ENCODE measurements around the gene DPP6.

Gene DPP6

DNA sequence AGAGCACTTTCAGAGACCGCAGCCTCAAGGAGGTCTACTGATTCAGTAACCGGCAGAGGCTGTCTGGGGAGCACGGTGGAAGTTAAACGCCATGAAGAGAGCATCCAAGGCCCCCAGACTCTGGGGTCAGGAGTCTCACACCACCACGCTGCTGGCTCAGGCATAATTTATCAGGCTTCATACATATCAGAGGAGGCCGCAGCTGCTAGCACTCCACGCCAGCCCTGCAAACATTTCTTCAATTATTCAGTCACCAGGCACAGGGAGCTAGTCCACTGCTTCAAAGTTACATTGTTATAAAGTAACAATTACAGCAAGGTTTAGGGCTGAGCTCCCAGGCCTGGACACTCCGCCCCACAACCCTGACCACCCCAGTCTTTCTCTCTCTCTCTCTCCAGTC lies 852.9 kb downstream of the DPP6 start:
- no peak for DNase-seq

DNA sequence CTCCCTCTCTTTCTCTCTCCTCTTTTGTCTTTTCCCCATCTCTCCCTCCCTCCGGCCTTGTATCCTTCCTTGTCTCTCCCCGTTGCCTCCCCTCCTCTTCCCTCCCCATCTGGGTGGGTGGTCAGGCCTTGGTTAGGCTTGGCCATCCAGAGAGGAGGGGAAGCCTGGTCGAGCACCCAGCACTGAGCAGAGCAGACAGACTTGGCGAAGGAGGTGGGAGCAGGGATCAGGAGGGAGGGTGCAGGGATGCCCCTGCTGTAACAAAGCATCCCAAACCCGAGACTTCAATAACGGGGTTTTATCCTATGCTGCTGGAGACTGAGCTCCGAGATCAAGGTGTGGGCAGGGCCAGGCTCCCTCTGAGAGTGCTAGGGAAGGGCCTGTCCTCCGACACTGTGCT lies 853.4 kb downstream of the DPP6 start:
- no peak for DNase-seq

DNA sequence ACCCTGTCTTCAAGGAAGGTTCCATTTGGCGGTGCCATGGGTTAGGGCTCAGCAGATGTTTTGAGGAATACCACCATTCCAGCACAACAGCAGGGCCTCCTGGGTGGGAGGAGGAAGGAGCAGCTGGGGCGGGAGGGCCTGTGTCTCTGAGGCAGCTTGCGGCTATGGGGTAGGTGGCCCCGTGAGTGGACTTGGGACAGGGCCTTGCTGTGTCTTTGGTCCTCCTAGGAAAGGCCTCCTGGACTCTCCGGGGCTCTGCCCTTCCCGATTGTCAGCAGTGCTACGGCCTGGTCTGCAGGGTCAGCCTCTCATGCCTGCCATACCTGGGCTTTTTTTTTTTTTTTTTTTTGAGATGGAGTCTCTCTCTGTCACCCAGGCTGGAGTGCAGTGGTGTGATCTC lies 854.0 kb downstream of the DPP6 start:
- DNase-seq, result no peak

DNA sequence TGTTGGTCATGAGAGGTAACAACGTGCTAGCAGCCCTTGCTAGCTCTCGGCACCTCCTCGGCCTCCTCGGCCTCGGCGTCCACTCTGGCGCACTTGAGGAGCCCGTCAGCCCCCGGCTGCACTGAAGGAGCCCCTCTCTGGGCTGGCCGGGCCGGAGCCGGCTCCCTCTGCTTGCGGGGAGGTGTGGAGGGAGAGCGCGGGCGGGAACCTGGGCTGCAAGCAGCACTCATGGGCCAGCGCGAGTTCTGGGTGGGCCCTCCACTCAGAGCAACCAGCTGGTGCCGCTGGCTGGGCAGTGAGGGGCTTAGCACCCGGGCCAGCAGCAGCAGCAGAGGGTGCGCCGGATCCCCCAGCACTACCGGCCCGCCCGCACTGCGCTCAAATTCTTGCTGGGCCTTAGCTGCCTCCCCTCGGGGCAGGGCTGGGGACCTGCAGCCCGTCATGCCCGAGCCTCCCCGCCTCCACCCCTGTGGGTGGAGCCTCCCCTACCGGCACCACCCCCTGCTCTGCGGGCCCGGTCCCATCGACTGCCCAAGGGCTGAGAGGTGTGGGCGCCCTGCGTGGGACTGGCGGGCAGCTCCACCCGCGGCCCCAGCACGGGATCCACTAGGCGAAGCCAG lies 854.6 kb downstream of the DPP6 start:
- DNase-seq, result no peak

DNA sequence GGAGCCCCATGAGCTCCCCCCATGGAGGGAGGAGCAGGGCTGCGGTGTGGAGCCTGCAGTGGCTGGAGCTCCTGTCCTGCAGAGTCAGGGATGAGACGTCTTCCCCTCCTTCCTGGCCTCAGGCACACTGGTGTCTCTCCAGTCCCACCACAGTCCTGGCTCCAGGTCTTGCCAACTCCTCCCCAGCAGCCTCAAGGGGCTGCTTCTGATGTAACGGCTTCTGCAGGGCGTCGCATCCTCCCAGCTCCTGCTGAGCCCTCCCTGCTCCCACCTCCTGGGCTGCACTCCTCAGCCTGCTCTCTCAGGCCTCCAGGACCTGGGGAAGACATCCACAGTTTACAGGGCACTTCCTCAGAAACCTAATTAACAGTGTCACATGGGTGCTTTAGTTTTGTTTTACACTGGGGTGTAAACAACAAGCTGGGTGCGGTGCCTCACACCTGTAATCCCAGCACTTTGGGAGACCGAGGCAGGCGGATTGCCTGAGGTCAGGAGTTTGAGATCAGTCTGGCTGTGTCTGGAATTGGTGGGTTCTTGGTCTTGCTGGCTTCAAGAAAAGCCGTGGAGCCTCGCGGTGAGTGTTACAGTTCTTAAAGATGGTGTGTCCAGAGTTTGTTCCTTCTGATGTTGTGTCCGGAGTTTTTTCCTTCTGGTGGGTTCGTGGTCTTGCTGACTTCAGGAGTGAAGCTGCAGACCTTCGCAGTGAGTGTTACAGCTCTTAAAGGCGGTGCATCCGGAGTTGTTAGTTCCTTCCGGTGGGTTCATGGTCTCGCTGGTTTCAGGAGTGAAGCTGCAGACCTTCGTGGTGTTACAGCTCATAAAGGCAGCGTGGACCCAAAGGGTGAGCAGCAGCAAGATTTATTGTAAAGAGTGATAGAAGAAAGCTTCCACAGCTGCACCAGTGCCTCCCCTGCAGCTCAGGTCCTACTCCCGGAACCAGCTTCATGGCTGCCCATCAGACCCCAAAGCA lies 855.7 kb downstream of the DPP6 start:
- DNase-seq, result no peak

DNA sequence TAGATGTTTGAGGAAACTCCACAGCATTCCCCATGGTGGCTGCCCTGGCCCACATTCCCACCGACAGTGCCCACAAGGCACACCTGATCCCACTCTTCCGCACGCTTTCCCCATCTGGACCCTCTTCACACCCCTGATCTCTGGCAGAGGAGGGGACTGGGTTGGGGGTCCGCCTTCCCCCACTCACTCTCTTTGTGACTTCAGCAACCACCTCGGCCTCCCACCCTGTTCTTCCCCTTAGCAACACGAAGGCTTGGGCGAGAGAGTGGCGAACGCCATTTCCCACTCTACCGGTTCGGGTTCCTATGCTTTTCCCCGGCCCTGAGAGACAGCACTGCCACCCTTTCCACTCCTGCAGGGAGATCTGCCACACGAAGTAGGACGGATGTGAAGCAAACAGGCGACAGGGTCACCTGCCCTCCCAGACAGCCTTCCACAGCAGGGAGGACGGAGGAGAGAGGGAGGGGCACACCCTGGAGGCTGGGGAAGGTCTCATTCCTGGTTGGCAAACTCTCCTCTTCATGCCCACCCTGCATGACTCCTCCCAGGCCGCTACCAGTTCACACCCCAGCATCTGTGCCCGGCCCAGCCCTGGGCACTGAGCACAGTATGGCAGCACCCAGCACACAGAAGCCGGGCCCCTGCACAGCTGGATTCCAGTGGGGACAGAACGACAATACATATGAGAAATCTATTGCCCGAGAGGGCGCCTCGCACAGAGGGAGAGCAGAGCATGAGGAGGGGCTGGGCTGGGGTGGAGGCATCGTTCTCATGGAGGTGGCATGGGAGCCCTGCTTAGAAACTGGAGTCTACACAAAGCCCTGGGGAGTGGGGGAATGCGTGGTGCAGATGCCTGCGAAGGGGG lies 857.3 kb downstream of the DPP6 start:
- no peak for DNase-seq

DNA sequence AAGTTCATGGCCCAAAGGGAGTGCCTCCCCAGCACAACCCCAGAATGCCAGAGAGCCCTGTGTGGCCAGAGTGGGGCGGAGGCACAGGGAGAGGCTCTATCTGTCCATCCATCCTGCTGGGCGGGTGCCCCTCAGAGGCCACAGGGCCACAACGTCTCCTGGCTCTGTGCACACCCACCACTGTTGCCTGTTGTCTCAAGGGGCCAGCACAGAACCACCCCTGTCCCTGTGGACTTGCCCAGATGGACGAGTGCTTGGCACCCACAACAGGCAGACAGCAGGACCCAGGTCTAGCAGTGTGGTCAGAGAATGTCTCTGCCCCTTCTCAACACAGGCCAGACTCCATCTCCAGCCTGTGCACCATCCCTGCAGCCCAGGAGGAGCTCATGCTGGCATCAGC lies 857.9 kb downstream of the DPP6 start:
- no peak for DNase-seq

DNA sequence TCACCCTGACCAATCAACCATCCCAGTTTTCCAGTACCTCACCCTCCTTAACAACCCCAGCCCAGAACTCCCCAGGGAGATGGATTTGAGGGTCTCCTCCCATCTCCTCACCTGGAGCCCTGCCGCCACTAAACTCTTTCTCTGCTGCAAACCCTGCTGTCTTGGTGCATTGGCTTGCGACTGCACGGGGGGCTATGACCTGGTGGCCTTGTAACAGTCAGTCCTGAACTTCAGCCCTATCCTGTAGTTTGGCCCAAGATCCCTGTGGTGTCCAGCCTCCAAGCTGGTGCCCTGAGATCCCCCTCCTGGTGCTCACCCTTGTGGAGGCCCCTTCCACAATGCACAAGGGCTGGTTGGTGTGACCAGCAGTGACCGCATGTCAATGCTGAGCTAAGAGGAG lies 858.8 kb downstream of the DPP6 start:
- no peak for DNase-seq

DNA sequence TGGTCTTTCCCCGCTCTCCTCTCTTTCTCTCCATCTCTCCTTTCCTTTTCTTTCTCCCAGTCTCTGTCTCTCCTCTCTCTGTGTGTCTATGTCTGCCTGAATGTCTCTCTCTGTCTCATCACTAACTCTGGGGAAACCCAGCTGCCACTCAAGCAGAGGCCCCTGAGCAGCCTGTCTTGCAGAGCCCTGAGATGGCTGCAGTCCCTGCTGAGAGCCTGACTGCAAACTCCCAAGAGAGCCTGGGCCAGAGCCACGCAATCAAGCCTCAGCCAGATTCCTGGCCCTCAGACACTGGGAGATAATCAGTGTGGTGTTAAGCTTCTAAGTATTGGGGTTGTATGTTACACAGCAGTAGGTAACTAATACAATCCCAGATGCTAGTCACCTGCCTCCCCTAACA lies 859.2 kb downstream of the DPP6 start:
- no peak for DNase-seq

DNA sequence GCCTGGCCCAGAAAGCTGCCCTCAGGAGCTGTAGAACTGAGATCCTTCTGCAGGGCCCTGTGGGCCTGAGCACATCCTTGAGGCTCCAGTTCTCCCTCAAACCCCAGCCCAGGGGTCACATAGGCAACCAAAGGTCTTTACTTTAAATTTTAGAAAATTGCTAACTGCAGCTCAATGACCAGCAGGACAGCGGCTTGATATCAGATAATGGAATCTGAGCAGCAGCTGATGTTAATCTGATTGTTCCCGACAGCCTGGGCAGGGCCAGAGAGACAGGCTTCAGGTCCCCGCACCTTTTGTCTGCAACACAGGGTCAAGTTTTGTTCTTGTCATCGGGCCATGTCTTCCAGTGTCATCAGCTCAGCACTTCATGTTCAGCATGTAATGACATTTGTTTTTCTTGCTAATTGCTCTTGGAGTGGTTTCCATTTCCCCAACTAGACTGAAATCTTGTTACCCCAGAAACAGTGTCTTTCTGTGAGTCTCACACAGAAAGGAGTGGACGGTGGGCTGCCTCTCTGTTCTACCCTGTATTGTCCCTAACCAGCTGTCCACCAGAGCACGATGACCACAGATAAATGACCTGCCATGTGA lies 859.8 kb downstream of the DPP6 start:
- no peak for DNase-seq

DNA sequence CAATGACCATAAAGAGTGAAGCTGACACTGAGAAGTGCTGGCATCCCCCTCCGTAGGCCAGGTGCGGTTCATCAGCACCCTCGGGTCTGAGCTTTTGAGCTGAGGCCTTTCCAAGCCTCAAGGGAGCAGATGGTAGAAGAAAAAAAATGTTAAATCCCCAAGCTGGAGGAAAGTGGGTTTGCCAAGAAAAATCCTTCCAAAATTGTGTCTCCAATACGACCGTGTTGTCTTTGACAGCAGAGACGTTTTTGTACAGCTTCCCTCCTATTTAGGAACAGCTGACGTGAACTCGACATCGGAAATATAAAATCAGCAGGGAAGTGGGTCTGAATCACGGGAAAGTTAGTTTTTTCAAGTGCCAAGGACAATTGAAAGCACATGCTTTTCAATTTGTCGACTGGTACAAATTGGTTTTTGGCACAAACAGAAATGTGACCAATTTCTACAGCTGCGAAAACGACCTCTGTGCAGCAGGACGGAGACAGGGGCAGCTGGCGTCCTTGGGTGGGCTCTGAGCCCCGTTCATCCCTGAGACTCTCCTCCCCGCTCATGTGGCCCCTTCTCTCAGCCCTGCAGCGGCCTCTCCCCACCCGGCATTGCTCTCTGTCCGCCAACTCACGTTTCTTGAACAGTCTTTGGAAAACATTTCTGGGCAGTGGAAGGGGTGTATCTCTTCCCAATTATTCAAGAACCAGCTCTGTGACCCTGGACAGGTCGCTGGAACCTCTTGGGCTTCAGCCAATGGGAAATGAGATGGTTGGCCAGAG lies 860.9 kb downstream of the DPP6 start:
- no peak for DNase-seq

DNA sequence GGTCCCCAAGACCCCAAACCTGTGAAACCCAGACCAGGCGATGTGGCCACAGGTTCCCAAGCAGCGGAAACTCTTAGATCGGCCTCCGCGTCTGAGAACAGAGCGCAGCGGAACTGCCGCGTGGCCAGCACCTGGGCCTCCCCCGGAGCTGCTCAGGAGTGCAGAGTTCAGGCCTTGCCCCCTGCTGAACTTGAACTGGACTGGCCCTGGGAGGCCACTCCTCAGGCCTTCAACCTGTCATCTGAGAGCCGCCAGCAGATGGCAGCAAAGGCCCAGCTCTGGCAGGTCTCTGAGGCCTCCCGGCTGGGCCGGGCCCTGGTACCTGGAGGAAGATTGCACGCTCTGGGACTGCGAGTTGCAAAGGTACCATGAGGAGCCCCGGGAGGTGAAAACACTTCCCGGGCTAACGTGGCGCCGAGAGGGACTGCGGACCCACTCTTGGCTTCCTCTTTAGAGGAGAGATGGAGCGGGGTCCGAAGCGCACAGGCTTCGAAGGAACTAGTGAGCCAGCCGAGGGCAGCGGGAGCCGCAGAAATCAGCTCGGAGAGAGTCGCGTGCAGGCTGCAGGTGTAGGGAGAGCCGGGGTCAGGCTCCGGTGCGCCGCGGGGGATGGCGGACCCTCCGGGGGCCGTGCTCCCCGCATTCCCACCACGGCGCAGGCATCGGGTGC lies 861.6 kb downstream of the DPP6 start:
- DNase-seq, result peak; percentile 38 to 54

DNA sequence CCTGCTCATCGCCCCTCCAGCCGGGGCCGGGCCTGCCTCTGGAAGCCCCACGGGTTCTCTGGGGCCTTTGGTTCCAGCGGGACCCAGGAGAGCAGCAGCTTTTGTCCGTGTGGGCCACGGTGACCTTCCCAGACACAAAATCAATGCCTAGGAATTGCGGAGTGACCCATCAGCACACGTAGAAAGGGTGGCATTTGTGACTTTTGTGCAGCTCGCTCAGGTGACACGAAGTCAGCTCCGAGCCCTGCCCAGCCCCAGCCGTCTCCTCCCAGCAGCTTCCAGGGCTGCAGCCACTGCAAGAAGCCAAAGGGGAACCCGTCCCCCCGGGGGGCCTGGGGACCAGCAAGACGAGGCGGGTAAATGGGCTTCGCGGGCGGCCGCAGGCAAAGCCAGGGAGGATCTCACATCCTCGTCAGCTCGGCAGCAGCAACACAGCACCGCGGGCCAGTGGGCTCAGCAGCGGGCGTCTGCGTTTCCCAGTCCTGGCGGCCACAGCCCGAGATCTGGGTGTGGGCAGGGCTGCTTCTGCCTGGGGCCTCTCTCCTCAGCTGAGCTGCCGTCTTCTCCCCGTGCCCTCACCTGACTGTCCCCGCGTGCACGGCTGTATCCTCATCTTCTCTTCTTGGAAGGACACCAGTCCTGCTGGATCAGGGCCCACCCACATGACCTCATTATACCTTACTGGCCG lies 862.3 kb downstream of the DPP6 start:
- no peak for DNase-seq

DNA sequence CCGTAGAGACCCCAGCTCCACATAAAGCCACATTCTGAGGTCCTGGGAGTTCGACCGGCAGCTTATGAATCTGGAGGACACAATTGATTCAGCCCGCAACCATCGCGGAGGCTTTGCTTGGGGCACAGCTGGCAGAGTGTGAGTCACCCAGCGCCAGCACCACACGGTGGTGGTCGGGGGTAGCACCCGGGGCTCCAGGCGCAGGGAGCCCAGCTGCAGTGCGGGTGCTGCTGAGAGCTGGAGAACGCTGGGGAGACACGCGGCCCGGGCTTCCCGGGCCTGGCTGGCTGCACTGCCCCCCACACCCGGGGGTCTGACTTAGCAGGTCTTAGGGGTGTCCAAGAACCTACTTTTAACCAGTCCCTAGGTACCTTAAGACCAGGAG lies 862.8 kb downstream of the DPP6 start:
- no peak for DNase-seq

DNA sequence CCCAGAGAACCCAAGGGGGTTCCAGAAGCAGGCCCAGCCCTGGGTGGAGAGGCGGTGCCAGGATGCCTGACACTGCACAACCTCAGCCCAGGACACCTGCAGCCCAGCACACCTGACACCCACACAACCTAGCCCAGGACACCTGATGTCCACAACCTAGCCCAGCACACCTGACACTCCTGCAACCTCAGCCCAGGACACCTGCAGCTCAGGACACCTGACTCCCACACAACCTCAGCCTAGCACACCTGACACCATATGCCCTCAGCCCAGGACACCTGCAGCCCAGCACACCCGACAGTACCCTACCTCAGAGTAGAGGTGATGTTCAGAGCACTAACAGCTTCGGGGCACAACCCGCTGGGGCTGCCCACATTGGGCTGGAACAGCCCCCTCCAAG lies 863.4 kb downstream of the DPP6 start:
- DNase-seq, result no peak

DNA sequence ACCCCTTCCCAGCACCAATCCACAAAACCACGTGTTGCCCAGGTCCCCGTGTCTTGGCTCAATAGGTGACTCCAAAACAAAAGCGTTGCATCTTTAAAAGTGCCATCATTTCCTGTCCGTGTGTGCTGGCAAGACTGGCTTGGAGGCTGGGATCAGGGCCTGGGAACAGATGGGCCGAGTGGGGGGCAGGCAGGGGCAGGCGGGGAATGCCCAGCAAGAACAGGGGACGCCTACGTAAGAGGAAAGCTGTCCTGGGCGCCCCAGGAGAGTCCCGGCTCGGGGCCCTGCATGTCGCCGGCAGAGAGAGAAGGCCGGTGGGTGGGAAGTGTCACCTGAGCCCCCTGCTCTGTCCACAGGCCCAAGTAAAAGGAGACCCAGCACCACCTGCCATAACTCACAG lies 864.2 kb downstream of the DPP6 start:
- no peak for DNase-seq

DNA sequence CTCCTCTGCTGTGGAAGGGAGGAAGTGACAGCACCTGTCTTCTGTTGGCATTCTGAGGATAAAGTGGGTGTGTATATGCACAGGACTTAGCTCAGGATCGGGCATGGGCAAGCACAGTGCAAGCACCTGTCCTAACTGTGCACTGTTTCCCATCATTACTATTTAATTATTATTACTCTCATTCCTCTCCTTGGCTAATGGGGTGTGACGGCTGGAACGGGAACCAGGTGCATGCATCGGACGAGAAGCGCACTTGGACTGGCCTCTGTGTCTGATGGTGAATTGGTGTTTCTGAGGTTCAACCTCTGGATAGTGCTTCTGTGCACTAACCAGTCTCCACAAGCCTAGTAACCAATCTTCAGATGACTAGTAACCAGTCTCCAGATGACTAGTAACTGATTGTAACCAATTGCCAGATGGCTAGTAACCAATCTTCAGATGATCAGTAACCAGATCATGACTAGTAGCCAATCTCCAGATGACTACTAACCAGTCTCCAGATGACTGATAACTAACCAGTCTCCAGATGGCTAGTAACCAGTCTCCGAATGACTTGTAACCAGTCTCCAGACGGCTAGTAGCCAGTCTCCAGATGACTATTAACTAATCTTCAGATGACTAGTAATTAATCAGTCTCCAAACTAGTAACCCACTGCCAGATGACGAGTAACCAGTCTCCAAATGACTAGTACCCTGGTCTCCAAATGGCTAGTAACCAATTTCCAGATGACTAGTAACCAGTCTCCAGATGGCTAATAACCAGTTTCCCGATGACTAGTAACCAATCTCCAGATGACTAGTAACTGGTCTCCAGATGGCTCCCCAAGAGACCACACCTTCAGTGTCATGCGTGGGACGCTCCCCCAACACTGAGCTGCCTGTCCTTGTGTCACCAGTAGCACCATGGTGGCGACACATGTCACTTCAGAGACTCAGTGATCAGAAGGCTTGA lies 864.9 kb downstream of the DPP6 start:
- no peak for DNase-seq

DNA sequence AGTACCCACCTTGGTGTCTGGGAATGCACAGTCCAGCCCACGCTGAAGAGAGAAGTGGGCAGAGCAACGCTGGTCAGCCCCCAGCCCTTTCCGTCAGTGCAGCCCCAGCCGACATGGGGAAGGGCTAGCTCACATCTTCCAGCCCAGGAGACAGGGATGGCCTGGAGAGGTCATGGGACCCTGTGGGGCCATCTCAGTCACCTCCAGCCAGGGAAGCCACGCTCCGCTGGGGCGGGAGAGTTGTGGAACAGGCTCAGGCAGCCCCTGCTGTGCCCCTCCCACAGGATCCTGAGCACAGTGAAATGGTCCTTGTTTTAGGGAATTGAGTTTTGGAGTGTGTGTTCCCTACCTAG lies 865.6 kb downstream of the DPP6 start:
- no peak for DNase-seq

DNA sequence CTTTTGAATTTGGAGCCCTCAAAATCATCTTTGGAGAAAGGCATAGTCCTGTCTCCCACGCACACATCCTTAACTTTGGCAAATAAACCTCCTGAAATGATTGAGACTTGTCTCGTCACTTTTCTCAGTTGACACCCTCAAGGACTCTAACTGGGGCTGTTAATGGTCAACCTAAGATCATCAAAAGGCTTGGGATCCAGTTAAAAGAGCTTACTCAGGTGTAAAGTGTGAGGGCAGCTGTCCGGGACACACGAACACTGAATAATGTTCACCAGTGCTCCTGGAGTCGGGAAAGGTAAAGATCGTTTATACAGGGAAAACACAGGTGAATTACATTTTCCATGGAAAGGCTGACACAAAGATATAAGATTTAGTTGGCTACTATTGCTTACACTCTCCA lies 866.1 kb downstream of the DPP6 start:
- no peak for DNase-seq

DNA sequence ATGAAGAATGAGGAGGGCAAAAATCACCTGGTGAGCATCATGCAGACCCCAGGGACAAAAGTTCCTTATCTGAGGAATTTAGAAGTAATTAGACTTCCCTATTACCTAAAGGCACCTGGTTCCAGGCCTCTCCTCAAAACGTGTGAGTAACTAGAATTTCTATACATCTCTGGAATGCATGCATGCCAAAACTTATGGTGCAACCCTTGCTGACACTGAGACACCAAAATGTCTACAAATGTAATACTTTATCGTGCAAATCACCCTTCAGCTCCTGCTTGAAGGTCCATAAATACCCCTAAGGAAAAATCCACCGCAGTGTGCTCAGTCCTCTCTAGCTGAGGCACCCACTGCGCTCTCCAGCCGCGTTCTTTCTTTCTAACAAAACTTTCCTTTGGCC lies 866.5 kb downstream of the DPP6 start:
- DNase-seq, result no peak
